Measurements from ENCODE around the gene USP9X. TPM values are rescaled to one million over a fixed set of nuclear protein-coding genes. Genes with fewer than 3 reads are reported as not detected.

The USP9X gene
- total and polyA plus RNA-seq, 2 of the 8 experiments (the other 6 are each of a cell fraction or from before 2014, with no cell fraction given), result 79.2 to 300 TPM

DNA sequence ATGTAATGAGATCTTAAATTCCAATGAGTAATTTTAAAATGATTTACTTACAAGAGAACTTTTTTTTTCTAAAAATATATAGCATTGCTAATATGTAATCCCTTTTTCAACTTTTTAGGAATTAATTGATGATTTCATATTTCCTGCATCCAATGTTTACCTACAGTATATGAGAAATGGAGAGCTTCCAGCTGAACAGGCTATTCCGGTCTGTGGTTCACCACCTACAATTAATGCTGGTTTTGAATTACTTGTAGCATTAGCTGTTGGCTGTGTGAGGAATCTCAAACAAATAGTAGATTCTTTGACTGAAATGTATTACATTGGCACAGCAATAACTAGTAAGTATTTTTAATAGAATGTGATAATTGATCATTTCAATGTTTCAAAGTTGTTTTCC is 113.2 kb downstream of the USP9X start:
- no peak overlapping the region for H4K5ac ChIP-seq (ENCODE audit: insufficient read length, low read depth, low read length)
- no peaks in the 10 kb centered on the region for H3K27me3 ChIP-seq (replicated peaks in 1 of 4; ENCODE audit: control insufficient read depth in 3 of 4, extremely low read depth in 1 of 4, insufficient read depth in 3 of 4, low read length in 3 of 4)
- FAIRE-seq, result no peak
- H3K14ac ChIP-seq (ENCODE audit: insufficient read length), result no peak overlapping the region
- no peaks in the 10 kb centered on the region for H3K9me3 ChIP-seq (ENCODE audit: insufficient read depth in 2 of 2, low read depth in 1 of 2, low read length in 1 of 2)
- H2BK120ac ChIP-seq (replicated peaks; ENCODE audit: low read depth, low read length), result no peak overlapping the region
- no peak overlapping the region for H2BK5ac ChIP-seq (ENCODE audit: low read depth, low read length)
- no peak overlapping the region for H2AFZ ChIP-seq (ENCODE audit: low read length)
- no peak overlapping the region for H4K91ac ChIP-seq (replicated peaks; ENCODE audit: insufficient read length, low read length)
- H2BK15ac ChIP-seq (ENCODE audit: low read length), result no peak overlapping the region
- no peak overlapping the region for H2AK5ac ChIP-seq (ENCODE audit: low read depth, low read length)
- H3K4me2 ChIP-seq (ENCODE audit: insufficient read depth in 1 of 2, low read depth in 2 of 2, low read length in 2 of 2), result no peak overlapping the region
- H3K79me2 ChIP-seq (ENCODE audit: control insufficient read depth in 1 of 2, insufficient read depth in 2 of 2, low read length in 2 of 2), result peaks cover 0 to 2% of the 10 kb centered on the region in 2 experiments; a peak in 1 of 4 replicates
- H3K23me2 ChIP-seq (ENCODE audit: low read depth, low read length), result no peaks in the 10 kb centered on the region
- DNase-seq (ENCODE audit: low read depth in 1 of 2, low spot score in 2 of 2), result no peak
- H3K27ac ChIP-seq (ENCODE audit: low read depth, low read length), result no peak overlapping the region
- H4K8ac ChIP-seq (ENCODE audit: extremely low read depth, insufficient read depth, low read length), result no peak overlapping the region
- WGBS, 2 experiments (ENCODE audit: extremely low coverage in 1 of 2, insufficient coverage in 1 of 2, insufficient read length in 1 of 2, insufficient replicate concordance in 2 of 2, low coverage in 1 of 2, low lambda C conversion rate in 2 of 2, missing lambda C conversion rate in 1 of 2), result 93% methylated on average over 1 of the region's 1 CpG; no CpG with 5 or more reads in 1 of the 2 experiments
- H3K9ac ChIP-seq (replicated peaks in 1 of 4; ENCODE audit: extremely low read depth in 1 of 4, low read depth in 3 of 4, low read length in 3 of 4), result no peak overlapping the region
- no peak overlapping the region for H3K56ac ChIP-seq (replicated peaks; ENCODE audit: insufficient read length, low read depth, low read length)
- H4K20me1 ChIP-seq (replicated peaks in 1 of 2; ENCODE audit: control insufficient read depth in 1 of 2, insufficient read depth in 2 of 2, low read length in 2 of 2), result no peaks in the 10 kb centered on the region
- no peaks in the 10 kb centered on the region for H3K4me1 ChIP-seq (replicated peaks in 1 of 4; ENCODE audit: control insufficient read depth in 3 of 4, insufficient read depth in 4 of 4, low read length in 3 of 4)
- CTCF ChIA-PET (ENCODE audit: partially characterized antibody), result interaction anchor here (1.0 kb wide), 1 partner anchor 18 kb away, joined by 3 read pairs; no protein-coding TSS in a partner anchor
- H3K4ac ChIP-seq (replicated peaks; ENCODE audit: insufficient read length, low read depth, low read length), result no peak overlapping the region
- H3K4me3 ChIP-seq (ENCODE audit: extremely low read depth in 1 of 4, insufficient read depth in 2 of 4, low read depth in 3 of 4, low read length in 4 of 4), result no peak overlapping the region
- H3K18ac ChIP-seq (ENCODE audit: extremely low read depth, low read length), result no peak overlapping the region
- POLR2A ChIA-PET (ENCODE audit: partially characterized antibody), result no interaction called here
- TF ChIP-seq CEBPB (IDR thresholded peaks at IDR 0.05; ENCODE audit: low read depth, low read length), result no peak
- TF ChIP-seq POLR2A (IDR thresholded peaks at IDR 0.05; ENCODE audit: control extremely low read depth in 1 of 2, low read depth in 2 of 2, low read length in 2 of 2), result no peak
- no peak for TF ChIP-seq CBX8 (IDR thresholded peaks at IDR 0.05; ENCODE audit: borderline replicate concordance, low read depth, low read length)
- TF ChIP-seq RXRA (IDR thresholded peaks at IDR 0.05; ENCODE audit: insufficient read depth, low read depth, low read length), result no peak
- TF ChIP-seq KDM5A (IDR thresholded peaks at IDR 0.05; ENCODE audit: low read length), result no peak
- no peak overlapping the region for H2BK12ac ChIP-seq (ENCODE audit: low read depth, low read length)
- H3K23ac ChIP-seq (ENCODE audit: insufficient read length), result no peak overlapping the region
- no peaks in the 10 kb centered on the region for H3K79me1 ChIP-seq (ENCODE audit: low read depth, low read length)
- H3K36me3 ChIP-seq (ENCODE audit: control insufficient read depth in 2 of 4, insufficient read depth in 4 of 4, low read length in 3 of 4), result peaks cover 4 to 92% (median 39%) of the 10 kb centered on the region in 4 experiments
- H2BK20ac ChIP-seq (ENCODE audit: low read length), result no peak overlapping the region

Data from H1 (cell line).